ENCODE measurements around the gene TAF15.

DNA sequence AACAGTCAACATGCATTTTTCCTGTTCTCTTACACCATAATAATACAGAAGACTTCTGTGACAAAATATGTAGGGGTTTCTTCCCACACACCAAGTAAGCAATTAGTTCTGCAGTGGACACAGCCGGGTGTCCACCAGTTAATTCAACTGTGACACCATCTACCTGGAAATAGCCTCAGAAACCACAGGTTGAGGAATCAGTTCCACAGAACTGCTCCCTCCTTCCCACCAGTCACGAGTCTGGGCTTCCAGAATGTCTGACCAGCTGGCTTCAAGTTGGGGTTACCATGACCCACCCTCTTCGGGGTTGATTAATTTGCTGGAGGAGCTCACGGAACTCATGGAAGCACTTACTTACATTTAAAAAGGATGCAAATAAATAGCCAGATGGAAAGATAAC lies 84.5 kb downstream of the TAF15 start:
- TF ChIP-seq GATA2 (IDR thresholded peaks at IDR 0.05; ENCODE audit: low read depth, low read length) (no peak), GATA3 (IDR thresholded peaks at IDR 0.05; ENCODE audit: low read depth, low read length) (no peak)

Data from SH-SY5Y (cell line).